PC-3 (cell line): ENCODE results near the gene PDLIM5.

ENCODE experiments used
- CTCF ChIP-seq: fragments of 300-600 bp; sonication (generic); conservative IDR thresholded peaks from 2 replicates; pipeline ENCODE4 v1.5.1; 2017; ENCODE audit warnings: antibody characterized with exemption, low read depth, mild to moderate bottlenecking, low read length
- EZH2phosphoT487 ChIP-seq: fragments of 300-600 bp; sonication (generic); IDR thresholded peaks from 2 replicates; pipeline ENCODE4 v1.6.1; 2018; ENCODE audit warnings: mild to moderate bottlenecking, antibody characterized with exemption, low read length, borderline replicate concordance

DNA sequence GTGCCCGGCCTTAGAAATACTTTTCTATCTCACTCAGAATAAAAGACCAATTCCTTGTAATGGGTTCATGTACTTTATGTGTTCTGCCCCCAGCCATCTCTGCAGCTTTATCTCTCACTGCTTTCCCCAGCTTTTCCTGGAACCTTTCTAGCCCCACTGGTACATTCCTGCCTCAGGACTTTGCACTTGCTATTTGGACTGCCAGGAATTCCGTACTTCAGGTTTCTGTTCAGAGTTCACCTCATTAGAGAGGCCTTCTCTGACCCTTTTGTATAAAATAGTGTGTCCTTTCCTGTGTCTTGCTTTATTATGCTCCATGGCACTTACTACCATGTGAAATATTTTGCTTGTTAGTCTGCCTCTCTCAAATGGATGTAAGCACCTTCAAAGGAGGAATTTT is 112.5 kb downstream of the PDLIM5 start:
- no peak for TF ChIP-seq CTCF
- no peak for TF ChIP-seq EZH2phosphoT487
